Neuron (in vitro differentiated cells): ENCODE results near the gene PRKACA.

Source experiments
- H2AFZ ChIP-seq: one replicate; pipeline ENCODE4 v1.6.1; 2013; ENCODE audit warnings: low read depth, mild to moderate bottlenecking, inconsistent platforms, low read length, moderate library complexity
- H3K27me3 ChIP-seq: one replicate; pipeline ENCODE4 v1.6.1; 2013; ENCODE audit warnings: low read length; ENCODE audit not compliant: insufficient read depth
- H3K36me3 ChIP-seq: one replicate; pipeline ENCODE4 v1.6.1; 2013; ENCODE audit warnings: low read length; ENCODE audit not compliant: insufficient read depth
- H3K4me1 ChIP-seq: one replicate; pipeline ENCODE4 v1.6.1; 2013; ENCODE audit warnings: low read length; ENCODE audit not compliant: insufficient read depth
- H3K4me3 ChIP-seq: 2 replicates; pipeline ENCODE4 v1.5.1; 2013; ENCODE audit warnings: mild to moderate bottlenecking, low read length, moderate library complexity
- H3K9me3 ChIP-seq: one replicate; pipeline ENCODE4 v1.6.1; 2013; ENCODE audit warnings: low read length

PRKACA gene

GRCh38 chr19:14117668-14118164, at the start of gene PRKACA:
TSS of gene PRKACA (minus strand) at chr19:14117762. CDS start at chr19:14117547, 215 bp downstream.
- Histone ChIP-seq H3K36me3 (peaks cover 8% of the 10 kb centered on the region), H2AFZ (no peak within 1 kb of the TSS), H3K27me3 (no peaks in the 10 kb centered on the region), H3K9me3 (no peaks in the 10 kb centered on the region), H3K4me1 (peaks cover 37% of the 10 kb centered on the region), H3K4me3 (peak within 1 kb of the TSS; percentile 57)

GRCh38 chr19:14166999-14167575, 49.5 kb upstream of the PRKACA start:
- Histone ChIP-seq H3K9me3 (peaks cover 12% of the 10 kb centered on the region), H3K4me3 (no peak overlapping the region), H3K4me1 (peaks cover 3% of the 10 kb centered on the region)

GRCh38 chr19:14165990-14166830, 48.6 kb upstream of the PRKACA start:
- Histone ChIP-seq H3K9me3 (peaks cover 12% of the 10 kb centered on the region), H3K36me3 (peaks cover 19% of the 10 kb centered on the region), H3K4me3 (no peak overlapping the region), H2AFZ (no peak overlapping the region), H3K27me3 (no peaks in the 10 kb centered on the region), H3K4me1 (peaks cover 3% of the 10 kb centered on the region)

More at GRCh38 chr19:14166999-14167575, 49.5 kb upstream of the PRKACA start:
- H2AFZ ChIP-seq = no peak overlapping the region
- H3K36me3 ChIP-seq = peaks cover 24% of the 10 kb centered on the region
- H3K27me3 ChIP-seq = no peaks in the 10 kb centered on the region

- H3K4me1 ChIP-seq = peaks cover 3% of the 10 kb centered on the region
- H2AFZ ChIP-seq = no peak overlapping the region
- H3K9me3 ChIP-seq = peaks cover 8% of the 10 kb centered on the region
These were observed 47.3 kb upstream of the PRKACA start for GRCh38 chr19:14164724-14165493.

GRCh38 chr19:14164082-14164481, 46.5 kb upstream of the PRKACA start:
- H3K36me3 ChIP-seq = peaks cover 7% of the 10 kb centered on the region
- H2AFZ ChIP-seq = no peak overlapping the region
- no peaks in the 10 kb centered on the region for H3K27me3 ChIP-seq
- H3K4me1 ChIP-seq = peaks cover 3% of the 10 kb centered on the region
- no peak overlapping the region for H3K4me3 ChIP-seq
- peaks cover 7% of the 10 kb centered on the region for H3K9me3 ChIP-seq

More at GRCh38 chr19:14164724-14165493, 47.3 kb upstream of the PRKACA start:
- Histone ChIP-seq H3K4me3 (no peak overlapping the region), H3K36me3 (peaks cover 11% of the 10 kb centered on the region), H3K27me3 (no peaks in the 10 kb centered on the region)

- peaks cover 7% of the 10 kb centered on the region for H3K9me3 ChIP-seq
- peaks cover 3% of the 10 kb centered on the region for H3K4me1 ChIP-seq
- H2AFZ ChIP-seq = no peak overlapping the region
- no peak overlapping the region for H3K4me3 ChIP-seq
- no peaks in the 10 kb centered on the region for H3K27me3 ChIP-seq
- peaks cover 16% of the 10 kb centered on the region for H3K36me3 ChIP-seq
These were observed 45.3 kb upstream of the PRKACA start for GRCh38 chr19:14162871-14163297.

- Histone ChIP-seq H2AFZ (no peak overlapping the region), H3K4me3 (no peak overlapping the region), H3K27me3 (no peaks in the 10 kb centered on the region), H3K4me1 (peaks cover 3% of the 10 kb centered on the region), H3K9me3 (peaks cover 7% of the 10 kb centered on the region), H3K36me3 (peaks cover 30% of the 10 kb centered on the region)
These were observed 43.7 kb upstream of the PRKACA start for GRCh38 chr19:14161305-14161704.

GRCh38 chr19:14160017-14160703, 42.6 kb upstream of the PRKACA start:
- H2AFZ ChIP-seq = no peak overlapping the region
- no peak overlapping the region for H3K4me3 ChIP-seq
- no peaks in the 10 kb centered on the region for H3K27me3 ChIP-seq
- peaks cover 7% of the 10 kb centered on the region for H3K9me3 ChIP-seq
- peaks cover 39% of the 10 kb centered on the region for H3K36me3 ChIP-seq
- H3K4me1 ChIP-seq = peaks cover 3% of the 10 kb centered on the region

- Histone ChIP-seq H3K4me3 (no peak overlapping the region), H3K4me1 (no peaks in the 10 kb centered on the region), H3K27me3 (no peaks in the 10 kb centered on the region), H2AFZ (no peak overlapping the region), H3K36me3 (peaks cover 43% of the 10 kb centered on the region), H3K9me3 (peaks cover 7% of the 10 kb centered on the region)
These were observed 41.5 kb upstream of the PRKACA start for GRCh38 chr19:14159059-14159458.

- Histone ChIP-seq H3K4me1 (no peaks in the 10 kb centered on the region), H3K27me3 (no peaks in the 10 kb centered on the region), H3K4me3 (no peak overlapping the region), H2AFZ (no peak overlapping the region), H3K36me3 (peaks cover 45% of the 10 kb centered on the region), H3K9me3 (peaks cover 7% of the 10 kb centered on the region)
These were observed 40.9 kb upstream of the PRKACA start for GRCh38 chr19:14158276-14159023.

- Histone ChIP-seq H3K36me3 (peaks cover 48% of the 10 kb centered on the region), H3K27me3 (no peaks in the 10 kb centered on the region)
These were observed 39.6 kb upstream of the PRKACA start for GRCh38 chr19:14156971-14157717.

More at GRCh38 chr19:14156971-14157717, 39.6 kb upstream of the PRKACA start:
- no peaks in the 10 kb centered on the region for H3K9me3 ChIP-seq
- no peak overlapping the region for H2AFZ ChIP-seq
- no peak overlapping the region for H3K4me3 ChIP-seq
- no peaks in the 10 kb centered on the region for H3K4me1 ChIP-seq
